Activated naive CD4-positive, alpha-beta T cell treated with anti-CD3 and anti-CD28 coated beads for 36 hours (primary cell): Measurements from ENCODE around the gene RPL28. TPM values are rescaled to one million over a fixed set of nuclear protein-coding genes. Genes with fewer than 3 reads are reported as not detected.
"Not testable (repeated sequence)": the region's sequence is repeated elsewhere in the genome, so short reads cannot be mapped to it uniquely, and the experiment has no call there.

ENCODE experiments used
- CTCF ChIA-PET: fragments of 350-600 bp; sonication (Branson Sonifier 250); formaldehyde crosslinking; loops from one replicate; lab custom pipeline; 2021; ENCODE audit warnings: antibody characterized with exemption; lab: Charles Lee
- DNase-seq: peaks from one replicate; pipeline ENCODE4 v3.0.0-alpha.2; 2020
- H3K27ac Mint-ChIP-seq: one replicate; pipeline ENCODE4 v1.8.0; 2021; ENCODE audit warnings: mild to moderate bottlenecking, mixed read lengths
- H3K27me3 Mint-ChIP-seq: one replicate; pipeline ENCODE4 v1.8.0; 2021; ENCODE audit warnings: low read depth, mixed read lengths
- H3K36me3 Mint-ChIP-seq: one replicate; pipeline ENCODE4 v1.8.0; 2021; ENCODE audit warnings: low read depth, mixed read lengths
- H3K4me1 Mint-ChIP-seq: one replicate; pipeline ENCODE4 v1.8.0; 2021; ENCODE audit warnings: low read depth, mixed read lengths
- H3K4me3 Mint-ChIP-seq: one replicate; pipeline ENCODE4 v1.8.0; 2021; ENCODE audit warnings: mild to moderate bottlenecking, moderate library complexity, mixed read lengths
- H3K9me3 Mint-ChIP-seq: one replicate; pipeline ENCODE4 v1.8.0; 2021; ENCODE audit warnings: mixed read lengths
- intact Hi-C: fragments of 100-400 bp; cut with micrococcal nuclease; formaldehyde crosslinking; loops from one replicate; pipeline ENCODE4 v1.15.1; 2023
- total RNA-seq, 2 experiments: library from RNA; stranded (reverse); gene quantifications; one replicate each; pipeline ENCODE4 v1.2.3, GENCODE V29; 2021

Gene RPL28
- total RNA-seq, 2 experiments from 2014 or later, result 3,327 to 3,354 TPM

DNA sequence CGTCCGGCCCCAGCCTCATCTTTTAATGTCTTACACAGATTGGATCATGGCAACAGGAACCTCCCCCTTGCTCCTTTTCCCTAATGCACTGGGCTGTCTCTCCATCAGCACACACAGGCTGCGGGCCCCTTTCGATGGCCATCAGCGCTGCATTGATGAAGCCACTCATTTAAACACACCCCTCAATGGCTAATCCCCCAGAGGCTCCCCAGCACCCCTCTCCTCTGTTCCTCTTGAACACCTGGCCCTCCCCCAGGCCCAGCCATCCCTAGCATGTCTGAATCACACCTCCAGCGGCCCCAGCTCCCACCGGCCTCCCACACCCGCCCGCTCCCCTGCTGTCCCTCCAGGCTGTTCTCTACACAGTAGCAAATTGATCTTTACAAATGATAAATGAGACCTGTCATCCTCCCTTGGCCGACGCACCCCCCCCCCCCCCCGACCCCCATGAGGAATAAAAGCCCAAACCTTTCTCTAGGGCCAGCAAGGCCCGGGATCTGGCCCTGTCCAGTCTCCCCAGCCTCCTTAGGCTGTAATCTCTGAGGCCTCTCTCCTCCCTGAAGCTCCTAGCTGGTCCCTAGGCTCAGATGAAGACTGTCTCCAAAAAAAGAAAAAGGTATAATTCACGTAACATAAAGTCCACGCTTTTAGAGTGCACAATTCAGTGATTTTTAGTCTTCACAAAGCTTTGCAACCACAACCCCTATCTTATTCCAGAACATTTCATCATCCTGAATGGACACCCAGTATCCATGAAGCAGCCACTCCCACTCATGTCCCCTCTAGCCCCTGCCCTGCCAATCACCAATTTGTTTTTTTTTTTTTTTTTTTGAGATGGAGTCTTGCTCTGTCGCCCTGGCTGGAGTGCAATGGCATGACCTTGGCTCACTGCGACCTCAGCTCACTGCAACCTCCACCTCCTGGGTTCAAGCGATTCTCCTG lies 7.4 kb downstream of the RPL28 start:
- H3K27me3 Mint-ChIP-seq, result no peaks in the 10 kb centered on the region
- no peak for DNase-seq
- H3K4me1 Mint-ChIP-seq, result peaks cover 31% of the 10 kb centered on the region
- H3K9me3 Mint-ChIP-seq, result no peaks in the 10 kb centered on the region
- H3K36me3 Mint-ChIP-seq, result peaks cover 21% of the 10 kb centered on the region
- intact Hi-C loops, result no loop called here
- no peak overlapping the region for H3K4me3 Mint-ChIP-seq
- no peak overlapping the region for H3K27ac Mint-ChIP-seq
- CTCF ChIA-PET, result no interaction called here

DNA sequence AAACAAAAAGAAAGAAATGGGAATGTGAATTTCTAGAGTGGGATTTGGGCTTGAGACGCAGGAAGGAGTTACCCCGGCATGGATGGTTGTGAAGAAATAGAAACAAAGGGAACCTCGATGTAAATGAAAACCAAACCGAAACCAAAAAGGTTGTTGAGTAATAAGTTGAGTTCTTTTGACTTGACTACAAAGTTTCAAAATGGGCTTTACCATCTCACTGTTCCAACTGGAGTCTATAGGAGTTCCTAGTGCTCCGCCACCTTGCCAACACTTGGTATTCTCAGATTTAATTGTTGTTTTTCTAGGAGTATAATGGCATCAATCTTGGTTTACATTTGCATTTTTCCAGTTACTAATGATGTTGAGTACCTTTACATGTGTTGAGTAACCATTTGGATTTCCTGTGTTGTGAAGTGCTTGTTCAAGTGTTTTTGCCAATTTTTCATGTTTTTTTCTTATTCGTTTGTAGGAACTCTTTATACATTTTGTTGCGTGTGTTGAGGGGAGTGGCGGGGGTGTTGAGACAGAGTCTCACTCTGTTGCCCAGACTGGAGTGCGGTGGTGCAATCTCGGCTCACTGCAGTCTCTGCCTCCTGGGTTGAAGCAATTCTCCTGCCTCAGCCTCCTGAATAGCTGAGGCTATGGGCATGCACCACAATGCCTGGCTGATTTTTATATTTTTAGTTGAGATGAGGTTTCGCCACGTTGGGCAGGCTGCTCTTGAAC lies 12.6 kb downstream of the RPL28 start:
- CTCF ChIA-PET, result no interaction called here
- no peaks in the 10 kb centered on the region for H3K27me3 Mint-ChIP-seq
- DNase-seq, result no peak
- H3K27ac Mint-ChIP-seq, result no peak overlapping the region
- intact Hi-C loops, result no loop called here
- H3K4me3 Mint-ChIP-seq, result no peak overlapping the region
- H3K4me1 Mint-ChIP-seq, result peaks cover 18% of the 10 kb centered on the region
- peaks cover 25% of the 10 kb centered on the region for H3K36me3 Mint-ChIP-seq
- no peaks in the 10 kb centered on the region for H3K9me3 Mint-ChIP-seq

DNA sequence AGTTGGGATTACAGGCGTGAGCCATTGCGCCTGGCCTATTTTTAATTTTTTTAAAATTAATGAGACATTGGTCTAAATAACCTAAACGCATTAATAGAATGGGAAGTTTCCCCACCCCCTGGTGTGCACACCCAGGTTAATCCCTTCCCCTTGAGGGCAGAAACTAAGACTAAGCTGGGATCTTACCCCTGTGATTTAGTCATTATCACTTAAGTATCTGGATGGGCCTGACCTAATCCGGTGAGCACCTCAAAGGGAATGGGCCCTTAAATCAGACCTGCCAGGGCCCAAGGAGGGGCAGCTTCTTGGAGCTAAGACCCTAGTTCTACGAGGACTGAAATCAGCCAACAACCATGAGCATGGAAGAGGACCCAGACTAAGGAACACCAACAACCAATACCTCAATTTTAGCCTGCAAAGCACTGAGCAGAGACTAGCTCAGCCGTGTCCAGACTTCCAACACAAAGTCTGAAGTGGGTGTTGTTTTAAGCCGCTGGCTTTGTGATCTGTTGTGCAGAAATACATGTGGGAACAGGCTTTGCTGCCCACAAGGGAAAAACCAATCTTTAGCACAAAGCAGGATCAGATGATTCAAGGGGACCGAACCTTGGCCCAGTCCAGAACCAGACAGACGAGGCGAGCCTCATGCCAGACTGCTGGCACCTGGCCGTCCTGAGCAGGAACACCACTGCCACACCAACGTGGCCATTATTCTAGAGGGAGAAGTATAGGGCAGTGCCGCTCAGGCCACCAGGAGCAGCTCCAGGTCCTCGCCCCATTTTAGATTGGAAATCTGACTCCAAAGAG lies 14.8 kb downstream of the RPL28 start:
- intact Hi-C loops, result no loop called here
- no peak for DNase-seq
- Mint-ChIP-seq H3K4me1 (peaks cover 21% of the 10 kb centered on the region), H3K9me3 (no peaks in the 10 kb centered on the region), H3K27me3 (no peaks in the 10 kb centered on the region), H3K4me3 (peak overlapping the region; percentile 32), H3K36me3 (peaks cover 37% of the 10 kb centered on the region), H3K27ac (no peak overlapping the region)
- CTCF ChIA-PET, result no interaction called here

DNA sequence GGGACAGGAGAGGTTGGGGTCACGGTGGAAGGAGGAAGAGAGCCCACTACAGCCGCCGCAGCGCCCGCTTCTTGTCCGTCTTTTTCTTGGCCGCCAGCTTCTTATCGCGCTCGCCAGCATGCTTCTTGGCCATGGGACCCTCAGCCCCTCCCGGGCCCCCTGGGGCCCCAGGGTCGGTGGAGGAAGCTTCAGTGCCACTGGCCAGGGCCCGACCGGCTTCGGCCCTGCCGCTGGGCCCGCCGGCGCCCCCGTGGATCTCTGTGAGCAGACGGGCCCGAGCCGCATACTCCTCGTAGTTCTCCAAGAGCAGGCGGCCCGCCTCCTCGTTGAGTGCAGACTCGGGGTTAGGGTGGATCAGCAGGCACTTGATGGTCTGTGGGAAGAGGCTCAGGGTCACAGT lies 15.7 kb downstream of the RPL28 start:
- H3K27ac Mint-ChIP-seq, DNase-seq, intact Hi-C loops, H3K4me3 Mint-ChIP-seq, H3K9me3 Mint-ChIP-seq, CTCF ChIA-PET, H3K27me3 Mint-ChIP-seq: not testable (repeated sequence)
- peaks cover 30% of the 10 kb centered on the region for H3K4me1 Mint-ChIP-seq
- H3K36me3 Mint-ChIP-seq, result peaks cover 46% of the 10 kb centered on the region

DNA sequence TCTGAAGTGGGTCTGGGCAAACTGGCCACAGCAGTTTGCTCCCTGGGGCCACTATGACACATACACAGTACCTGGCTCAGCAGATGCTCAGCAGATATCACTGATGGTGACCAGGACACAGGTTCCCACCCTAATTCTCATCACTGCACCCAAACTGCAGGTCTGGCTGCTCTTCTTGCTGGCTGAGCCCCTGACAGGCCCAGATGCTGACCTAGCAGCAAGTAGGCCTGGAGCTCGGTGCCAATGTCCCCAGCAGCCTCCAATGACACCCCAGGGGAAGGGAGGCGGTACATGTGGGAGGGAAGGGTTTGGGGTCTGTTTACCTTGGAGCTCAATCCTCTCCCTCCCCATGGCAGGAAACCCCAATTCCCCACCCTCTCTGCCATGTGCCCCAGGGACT lies 16.8 kb downstream of the RPL28 start:
- no peak overlapping the region for H3K4me3 Mint-ChIP-seq
- CTCF ChIA-PET, result interaction anchor here (0.7 kb wide), 1 partner anchor 101 kb away, joined by 3 read pairs; no protein-coding TSS in a partner anchor
- peaks cover 52% of the 10 kb centered on the region for H3K36me3 Mint-ChIP-seq
- no peak for DNase-seq
- H3K27ac Mint-ChIP-seq, result no peak overlapping the region
- H3K9me3 Mint-ChIP-seq, result no peaks in the 10 kb centered on the region
- intact Hi-C loops, result no loop called here
- peaks cover 33% of the 10 kb centered on the region for H3K4me1 Mint-ChIP-seq
- no peaks in the 10 kb centered on the region for H3K27me3 Mint-ChIP-seq

DNA sequence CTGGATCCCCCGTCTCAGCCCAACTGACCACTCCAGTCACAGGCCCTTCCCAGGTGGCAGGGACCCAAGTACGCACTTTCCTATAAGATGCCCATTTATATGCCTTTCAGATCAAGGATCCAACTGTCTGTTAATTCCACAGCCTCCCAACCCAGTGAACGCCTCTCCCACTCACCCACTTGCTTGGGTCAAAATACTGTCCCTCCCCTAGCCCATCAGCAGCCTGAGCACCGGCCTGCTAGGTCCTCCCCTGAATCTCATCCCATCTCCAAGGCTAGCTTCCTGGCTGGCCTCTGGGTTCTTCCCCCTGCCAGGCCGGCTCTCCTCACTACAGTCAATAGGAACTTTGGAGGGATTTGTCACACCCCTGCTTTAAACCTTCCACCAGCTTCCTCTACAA lies 19.9 kb downstream of the RPL28 start:
- Mint-ChIP-seq H3K27me3 (no peaks in the 10 kb centered on the region), H3K4me1 (peaks cover 27% of the 10 kb centered on the region), H3K4me3 (peak overlapping the region; percentile 93), H3K27ac (peak overlapping the region; percentile 52), H3K36me3 (peaks cover 55% of the 10 kb centered on the region), H3K9me3 (peaks cover 4% of the 10 kb centered on the region)
- no peak for DNase-seq
- intact Hi-C loops, result loop anchor here (5.0 kb wide), 3 partner anchors 103 to 1268 kb away; partner anchors contain the start of genes BRSK1, CNOT3 and HSPBP1
- CTCF ChIA-PET, result interaction anchor here (0.8 kb wide), 1 partner anchor 13 kb away, joined by 3 read pairs; no protein-coding TSS in a partner anchor

DNA sequence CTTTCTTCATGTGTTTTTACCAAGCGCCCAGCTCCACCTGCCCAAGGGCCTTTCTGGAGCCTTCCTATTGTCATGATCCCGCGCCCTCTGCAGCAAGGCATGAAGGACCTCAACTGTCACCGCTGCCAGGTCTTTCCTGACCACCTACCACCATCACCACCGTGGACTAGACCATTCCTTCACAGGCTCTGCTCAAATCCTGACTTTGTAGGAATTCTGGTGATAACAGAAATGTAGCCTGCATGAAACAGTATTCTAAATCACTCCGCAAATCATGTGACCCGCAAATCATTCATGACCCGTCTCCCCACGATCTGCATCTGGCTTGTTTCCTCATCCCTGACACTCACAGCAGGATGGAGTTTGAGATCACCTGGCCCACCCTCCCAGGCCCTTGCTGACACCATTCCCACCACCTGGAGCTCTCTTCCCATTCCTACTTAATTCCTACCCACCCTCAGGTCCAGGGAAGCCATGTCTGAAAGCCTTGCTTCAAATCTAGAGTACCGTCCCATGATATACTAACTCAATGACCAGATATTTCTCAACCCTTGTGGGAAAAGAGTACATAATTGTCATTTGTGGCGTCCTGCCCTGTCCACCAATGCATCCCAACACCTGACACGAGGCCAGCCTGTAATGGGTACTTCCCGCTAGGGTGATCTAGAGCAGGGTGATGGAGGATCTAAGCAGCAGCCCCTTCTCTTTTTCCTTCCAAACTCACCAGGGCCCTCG lies 20.5 kb downstream of the RPL28 start:
- peaks cover 27% of the 10 kb centered on the region for H3K4me1 Mint-ChIP-seq
- peak overlapping the region; percentile 75 for H3K27ac Mint-ChIP-seq
- CTCF ChIA-PET, result interaction anchor here (0.8 kb wide), 1 partner anchor 12 kb away, joined by 3 read pairs; no protein-coding TSS in a partner anchor
- no peak for DNase-seq
- peaks cover 4% of the 10 kb centered on the region for H3K9me3 Mint-ChIP-seq
- H3K36me3 Mint-ChIP-seq, result peaks cover 52% of the 10 kb centered on the region
- peak overlapping the region; percentile 93 for H3K4me3 Mint-ChIP-seq
- no peaks in the 10 kb centered on the region for H3K27me3 Mint-ChIP-seq
- intact Hi-C loops, result loop anchor here (5.0 kb wide), 3 partner anchors 104 to 1269 kb away; partner anchors contain the start of genes BRSK1, CNOT3 and HSPBP1

DNA sequence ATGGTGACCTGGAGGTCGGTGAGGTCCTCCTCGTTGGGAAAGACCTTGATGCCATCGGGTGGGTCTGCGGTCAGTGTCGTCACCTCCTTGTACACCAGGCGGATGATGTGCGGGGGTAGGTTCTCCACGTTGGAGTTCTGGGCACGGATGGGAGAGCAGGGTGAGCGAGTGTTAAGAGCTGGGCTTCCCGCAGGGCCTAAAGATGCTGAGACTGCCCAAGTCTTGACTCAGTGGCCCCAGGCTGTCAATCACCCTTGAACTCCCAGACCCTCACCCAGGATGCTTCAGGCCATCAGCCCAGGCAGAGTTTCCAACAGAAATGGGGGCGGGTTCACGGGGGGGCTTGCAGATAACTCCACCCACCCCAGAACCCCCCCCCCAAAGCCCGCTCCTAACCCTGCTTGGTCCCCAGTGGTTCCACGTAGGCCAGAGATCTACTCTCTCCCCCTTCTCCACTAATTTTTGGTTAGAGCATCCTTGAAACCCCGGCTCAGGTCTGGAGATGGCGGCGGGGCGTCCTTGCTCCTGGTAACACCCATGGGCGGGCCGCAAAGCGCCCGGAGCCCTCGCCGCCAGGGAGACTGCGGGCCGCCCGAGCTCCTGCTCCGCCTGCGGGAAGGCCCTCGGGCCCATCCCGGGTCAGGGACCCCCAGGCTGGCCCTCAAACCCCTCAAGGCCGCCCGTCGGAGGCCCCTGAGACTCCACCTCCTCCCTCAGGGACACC lies 21.3 kb downstream of the RPL28 start:
- Mint-ChIP-seq H3K4me3 (peak overlapping the region; percentile 93), H3K27ac (peak overlapping the region; percentile 75), H3K9me3 (peaks cover 4% of the 10 kb centered on the region), H3K4me1 (peaks cover 27% of the 10 kb centered on the region), H3K36me3 (peaks cover 47% of the 10 kb centered on the region), H3K27me3 (no peaks in the 10 kb centered on the region)
- CTCF ChIA-PET, result interaction anchor here (0.6 kb wide), 1 partner anchor 60 kb away, joined by 3 read pairs; no protein-coding TSS in a partner anchor
- peak; percentile 40 for DNase-seq
- intact Hi-C loops, result loop anchor here (1.0 to 5.0 kb wide), 4 partner anchors 69 to 1270 kb away; partner anchors contain the start of genes BRSK1, CNOT3, HSPBP1 and ZNF628

DNA sequence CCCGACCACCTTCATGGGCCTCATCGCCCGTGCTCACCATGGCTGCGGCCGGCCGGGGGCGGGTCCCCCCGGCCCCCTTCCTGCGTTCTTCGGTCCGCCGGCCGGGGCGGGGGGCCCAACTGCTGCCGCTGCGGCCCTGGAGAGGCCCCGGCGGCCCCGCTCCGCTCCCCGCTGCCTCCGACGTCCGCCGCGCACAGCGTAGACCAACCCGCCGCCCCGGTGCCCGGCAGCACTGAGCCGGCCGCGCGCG lies 21.7 kb downstream of the RPL28 start, which contains the start of gene UBE2S:
UBE2S (minus strand) TSS at position 239 of the 250 bp plus-strand sequence; CDS start at position 40, 199 bp downstream.
- intact Hi-C loops, result loop anchor here (1.0 to 5.0 kb wide), 4 partner anchors 69 to 1270 kb away; partner anchors contain the start of genes BRSK1, CNOT3, HSPBP1 and ZNF628
- H3K27me3 Mint-ChIP-seq, H3K9me3 Mint-ChIP-seq, DNase-seq: not testable (repeated sequence)
- H3K27ac Mint-ChIP-seq, result peak within 1 kb of the TSS; percentile 96
- H3K4me1 Mint-ChIP-seq, result peaks cover 27% of the 10 kb centered on the region
- peaks cover 42% of the 10 kb centered on the region for H3K36me3 Mint-ChIP-seq
- CTCF ChIA-PET, result interaction anchor here (0.6 kb wide), 1 partner anchor 59 kb away, joined by 3 read pairs; no protein-coding TSS in a partner anchor
- H3K4me3 Mint-ChIP-seq, result peak within 1 kb of the TSS; percentile 93

DNA sequence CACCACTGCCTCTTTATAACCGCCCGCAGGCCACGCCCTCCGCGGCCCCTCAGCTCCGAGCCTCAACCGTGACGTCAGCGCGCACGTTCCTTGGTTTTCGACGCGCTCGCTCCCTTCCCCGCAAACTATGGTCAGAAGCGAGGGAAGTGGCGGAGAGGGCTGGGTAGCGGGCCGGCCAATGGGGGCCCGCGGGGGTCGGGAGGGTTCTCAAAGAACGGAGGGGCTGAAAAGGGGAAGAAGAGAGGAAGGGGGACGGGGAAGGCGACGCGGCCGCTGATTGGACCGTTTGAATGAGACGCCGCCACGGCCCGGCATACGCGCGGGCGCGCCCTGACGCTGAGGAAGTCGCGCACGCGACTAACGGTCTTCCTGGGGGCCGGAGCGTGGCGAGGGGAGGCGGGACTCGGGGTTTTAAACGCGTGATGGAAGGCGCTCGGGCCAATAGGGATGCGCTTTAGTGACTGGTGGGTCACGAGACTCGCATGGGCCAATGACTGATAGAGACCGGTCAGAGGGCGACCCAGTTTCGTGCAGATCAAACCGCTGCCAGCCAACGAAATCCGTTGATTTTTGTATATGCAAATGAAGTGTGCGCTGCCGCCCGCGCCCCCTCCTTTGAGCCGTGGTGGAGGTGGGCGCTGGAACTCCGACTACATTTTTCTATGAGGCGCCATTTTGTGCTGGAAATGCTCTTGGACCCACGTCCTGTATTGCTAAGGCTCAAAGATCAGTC lies 22.2 kb downstream of the RPL28 start:
- peaks cover 37% of the 10 kb centered on the region for H3K36me3 Mint-ChIP-seq
- H3K9me3 Mint-ChIP-seq, result peaks cover 4% of the 10 kb centered on the region
- DNase-seq, result peak; percentile 98
- peaks cover 27% of the 10 kb centered on the region for H3K4me1 Mint-ChIP-seq
- H3K27ac Mint-ChIP-seq, result peak overlapping the region; percentile 96
- no peaks in the 10 kb centered on the region for H3K27me3 Mint-ChIP-seq
- CTCF ChIA-PET, result interaction anchor here (0.6 to 1.2 kb wide), 3 partner anchors 24 to 116 kb away, joined by 3 to 6 read pairs (median 5); partner anchors contain the start of gene TMEM238
- intact Hi-C loops, result loop anchor here (1.0 to 5.0 kb wide), 11 partner anchors 23 to 1271 kb away; partner anchors contain the start of genes BRSK1, CNOT3, HSPBP1 and ISOC2
- peak overlapping the region; percentile 93 for H3K4me3 Mint-ChIP-seq
